ENCODE results near the gene GLRX3. TPM values are rescaled to one million over a fixed set of nuclear protein-coding genes. Genes with fewer than 3 reads are reported as not detected.

The GLRX3 gene
- polyA plus RNA-seq, 1 of the 3 experiments (the other 2 are of a cell fraction): 93.8 TPM

DNA sequence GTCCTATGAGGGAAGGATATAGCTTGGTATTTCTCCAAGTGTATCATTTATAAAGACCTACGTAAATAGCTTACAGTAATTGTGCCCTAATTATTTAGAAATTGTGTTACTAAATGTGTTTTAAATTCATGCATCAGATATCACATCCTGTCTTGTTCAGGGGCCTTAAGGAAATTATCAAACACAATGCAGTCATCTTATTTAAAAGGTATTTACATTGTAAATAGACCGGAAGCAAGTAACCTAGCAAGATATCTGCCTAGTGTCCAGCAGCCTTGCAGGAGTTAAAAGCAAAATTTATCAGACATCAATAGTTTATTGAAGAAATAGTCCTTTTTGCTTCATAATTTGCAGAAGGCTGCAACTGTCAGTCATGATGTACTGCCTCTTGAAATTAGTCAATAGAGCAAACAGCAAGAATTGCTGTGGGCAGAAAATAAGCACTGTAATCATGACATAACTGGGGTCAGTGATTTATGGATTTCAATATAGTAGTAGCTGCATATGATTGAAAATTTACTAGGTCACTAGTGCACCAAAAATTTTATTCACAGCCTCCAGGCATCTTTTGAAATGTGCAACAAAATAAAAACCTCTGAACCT is 23.1 kb downstream of the GLRX3 start:
- H3K27me3 ChIP-seq (ENCODE audit: insufficient read depth): no peaks in the 10 kb centered on the region
- H3K9me2 ChIP-seq: no peaks in the 10 kb centered on the region
- no peak for DNase-seq
- H4K20me1 ChIP-seq (ENCODE audit: insufficient read depth): peaks cover 49% of the 10 kb centered on the region
- ChIA-PET CTCF (interaction anchor here (1.1 to 1.6 kb wide), 3 partner anchors 30 to 49 kb away, joined by 3 to 6 read pairs (median 4); partner anchors contain the start of gene C10orf143), POLR2A (no interaction called here)
- TF ChIP-seq FOSL2 (IDR thresholded peaks at IDR 0.05; ENCODE audit: borderline replicate concordance, low read depth): no peak
- TF ChIP-seq CTCF (IDR thresholded peaks at IDR 0.05): no peak
- no peak for TF ChIP-seq ELF1 (IDR thresholded peaks at IDR 0.05)
- TF ChIP-seq SIN3A (IDR thresholded peaks at IDR 0.05; ENCODE audit: borderline replicate concordance, low read depth, low read length): no peak
- no peak for TF ChIP-seq TEAD4 (IDR thresholded peaks at IDR 0.05; ENCODE audit: borderline replicate concordance, insufficient read depth)
- TF ChIP-seq, protein P1, sequence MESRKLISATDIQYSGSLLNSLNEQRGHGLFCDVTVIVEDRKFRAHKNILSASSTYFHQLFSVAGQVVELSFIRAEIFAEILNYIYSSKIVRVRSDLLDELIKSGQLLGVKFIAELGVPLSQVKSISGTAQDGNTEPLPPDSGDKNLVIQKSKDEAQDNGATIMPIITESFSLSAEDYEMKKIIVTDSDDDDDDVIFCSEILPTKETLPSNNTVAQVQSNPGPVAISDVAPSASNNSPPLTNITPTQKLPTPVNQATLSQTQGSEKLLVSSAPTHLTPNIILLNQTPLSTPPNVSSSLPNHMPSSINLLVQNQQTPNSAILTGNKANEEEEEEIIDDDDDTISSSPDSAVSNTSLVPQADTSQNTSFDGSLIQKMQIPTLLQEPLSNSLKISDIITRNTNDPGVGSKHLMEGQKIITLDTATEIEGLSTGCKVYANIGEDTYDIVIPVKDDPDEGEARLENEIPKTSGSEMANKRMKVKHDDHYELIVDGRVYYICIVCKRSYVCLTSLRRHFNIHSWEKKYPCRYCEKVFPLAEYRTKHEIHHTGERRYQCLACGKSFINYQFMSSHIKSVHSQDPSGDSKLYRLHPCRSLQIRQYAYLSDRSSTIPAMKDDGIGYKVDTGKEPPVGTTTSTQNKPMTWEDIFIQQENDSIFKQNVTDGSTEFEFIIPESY (IDR thresholded peaks at IDR 0.05; ENCODE audit: borderline replicate concordance, low read depth): no peak
- TF ChIP-seq, protein P2, sequence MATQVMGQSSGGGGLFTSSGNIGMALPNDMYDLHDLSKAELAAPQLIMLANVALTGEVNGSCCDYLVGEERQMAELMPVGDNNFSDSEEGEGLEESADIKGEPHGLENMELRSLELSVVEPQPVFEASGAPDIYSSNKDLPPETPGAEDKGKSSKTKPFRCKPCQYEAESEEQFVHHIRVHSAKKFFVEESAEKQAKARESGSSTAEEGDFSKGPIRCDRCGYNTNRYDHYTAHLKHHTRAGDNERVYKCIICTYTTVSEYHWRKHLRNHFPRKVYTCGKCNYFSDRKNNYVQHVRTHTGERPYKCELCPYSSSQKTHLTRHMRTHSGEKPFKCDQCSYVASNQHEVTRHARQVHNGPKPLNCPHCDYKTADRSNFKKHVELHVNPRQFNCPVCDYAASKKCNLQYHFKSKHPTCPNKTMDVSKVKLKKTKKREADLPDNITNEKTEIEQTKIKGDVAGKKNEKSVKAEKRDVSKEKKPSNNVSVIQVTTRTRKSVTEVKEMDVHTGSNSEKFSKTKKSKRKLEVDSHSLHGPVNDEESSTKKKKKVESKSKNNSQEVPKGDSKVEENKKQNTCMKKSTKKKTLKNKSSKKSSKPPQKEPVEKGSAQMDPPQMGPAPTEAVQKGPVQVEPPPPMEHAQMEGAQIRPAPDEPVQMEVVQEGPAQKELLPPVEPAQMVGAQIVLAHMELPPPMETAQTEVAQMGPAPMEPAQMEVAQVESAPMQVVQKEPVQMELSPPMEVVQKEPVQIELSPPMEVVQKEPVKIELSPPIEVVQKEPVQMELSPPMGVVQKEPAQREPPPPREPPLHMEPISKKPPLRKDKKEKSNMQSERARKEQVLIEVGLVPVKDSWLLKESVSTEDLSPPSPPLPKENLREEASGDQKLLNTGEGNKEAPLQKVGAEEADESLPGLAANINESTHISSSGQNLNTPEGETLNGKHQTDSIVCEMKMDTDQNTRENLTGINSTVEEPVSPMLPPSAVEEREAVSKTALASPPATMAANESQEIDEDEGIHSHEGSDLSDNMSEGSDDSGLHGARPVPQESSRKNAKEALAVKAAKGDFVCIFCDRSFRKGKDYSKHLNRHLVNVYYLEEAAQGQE (IDR thresholded peaks at IDR 0.05; ENCODE audit: low read depth, low read length): no peak
- no peak for TF ChIP-seq RFX5 (IDR thresholded peaks at IDR 0.05; ENCODE audit: low read length)
- TF ChIP-seq MEF2A (IDR thresholded peaks at IDR 0.05; ENCODE audit: borderline replicate concordance, low read depth): no peak
- no peak for TF ChIP-seq GABPA (IDR thresholded peaks at IDR 0.05; ENCODE audit: low read depth)
- no peak for TF ChIP-seq JUND (IDR thresholded peaks at IDR 0.05)
- no peak for TF ChIP-seq NFIC (IDR thresholded peaks at IDR 0.05; ENCODE audit: borderline replicate concordance)
- H3F3A ChIP-seq (replicated peaks; ENCODE audit: insufficient read depth): no peaks in the 10 kb centered on the region
- H3K4me2 ChIP-seq: no peak overlapping the region
- H3K4me1 ChIP-seq (ENCODE audit: control insufficient read depth in 1 of 2, insufficient read depth in 2 of 2, low read depth in 1 of 2, low read length in 1 of 2): peaks cover 0 to 4% of the 10 kb centered on the region in 2 experiments; a peak in 1 of 4 replicates
- no peak overlapping the region for H3K4me3 ChIP-seq (ENCODE audit: low read depth in 2 of 2, low read length in 1 of 2)
- H3K9ac ChIP-seq: no peak overlapping the region
- no peak overlapping the region for H3K27ac ChIP-seq (ENCODE audit: low read depth in 2 of 2, low read length in 1 of 2)
- no peak overlapping the region for H2AFZ ChIP-seq (ENCODE audit: low read depth)
- 83% methylated on average over 2 of the region's 2 CpGs for WGBS (ENCODE audit: low lambda C conversion rate)
- H3K79me2 ChIP-seq (ENCODE audit: insufficient read depth): peaks cover 62% of the 10 kb centered on the region
- peaks cover 33 to 35% of the 10 kb centered on the region in 2 experiments for H3K36me3 ChIP-seq (replicated peaks in 1 of 2; ENCODE audit: control insufficient read depth in 1 of 2, insufficient read depth in 2 of 2, low read length in 1 of 2)
- no peaks in the 10 kb centered on the region for H3K9me3 ChIP-seq
